Endothelial cell of umbilical vein (primary cell): ENCODE results near the gene ZNF514. TPM values are rescaled to one million over a fixed set of nuclear protein-coding genes. Genes with fewer than 3 reads are reported as not detected.

ENCODE experiments used
- BruUV-seq: library from RNA; stranded (reverse); fragments of 400-500 nt; replicated peaks from 2 replicates; lab custom pipeline; 2021; lab: Mats Ljungman, UMichigan
- CTCF ChIA-PET: fragments of 300-600, 350-600 bp; sonication (Branson Sonifier 250); formaldehyde crosslinking; loops from one replicate; lab custom pipeline; 2021; ENCODE audit warnings: antibody characterized with exemption, inconsistent platforms; lab: Charles Lee
- POLR2A ChIA-PET: fragments of 300-600, 350-600 bp; sonication (Branson Sonifier 250); formaldehyde crosslinking; loops from one replicate; lab custom pipeline; 2021; ENCODE audit warnings: antibody characterized with exemption, inconsistent platforms; lab: Charles Lee
- DNase-seq: peaks from one replicate; pipeline ENCODE4 v3.0.0-alpha.2; 2011; ENCODE audit warnings: low read depth, low spot score
- FAIRE-seq: peaks from 2 replicates; lab custom pipeline; 2011; peaks lifted over from hg19 to GRCh38; lab: Jason Lieb, UNC
- H2AFZ ChIP-seq: 2 replicates; pipeline ENCODE4 v1.6.0; 2012; ENCODE audit warnings: low read depth, low read length, control low read depth, inconsistent platforms
- H3K27ac ChIP-seq: 2 replicates; pipeline ENCODE4 v1.5.1; 2011; ENCODE audit warnings: low read depth, mild to moderate bottlenecking, control low read depth, low read length, moderate library complexity; ENCODE audit not compliant: insufficient read depth
- H3K27me3 ChIP-seq, 2 experiments: 2 replicates each; pipeline versions ENCODE4 v1.6.0 to v1.6.1; 2011; ENCODE audit warnings: low read length in 2 of 2, mixed read lengths in 1 of 2; ENCODE audit not compliant: control insufficient read depth in 2 of 2, insufficient read depth in 2 of 2
- H3K36me3 ChIP-seq, 2 experiments: 2 replicates in 1 of 2; 3 replicates in 1 of 2; pipeline ENCODE4 v1.5.1; 2011; ENCODE audit warnings: low read length in 2 of 2, mild to moderate bottlenecking in 1 of 2, moderate library complexity in 1 of 2; ENCODE audit not compliant: control insufficient read depth in 2 of 2, insufficient read depth in 2 of 2; ENCODE audit errors: extremely low read depth in 1 of 2
- H3K4me1 ChIP-seq: 3 replicates; pipeline ENCODE4 v1.5.1; 2011; ENCODE audit warnings: mild to moderate bottlenecking, low read length; ENCODE audit not compliant: control insufficient read depth, insufficient read depth; ENCODE audit errors: extremely low read depth
- H3K4me2 ChIP-seq: 2 replicates; pipeline ENCODE4 v1.6.1; 2011; ENCODE audit warnings: low read length, control low read depth, mixed read lengths; ENCODE audit not compliant: insufficient read depth
- H3K4me3 ChIP-seq, 3 experiments: fragments of 200-600 bp in 1 of 3; sonication (generic), shearing (Covaris generic) in 1 of 3; replicated peaks in 1 of 3; 2 replicates each; pipeline ENCODE4 v1.5.1; 2011 to 2016; ENCODE audit warnings: control low read depth in 3 of 3, low read length in 3 of 3, mild to moderate bottlenecking in 2 of 3, inconsistent platforms in 1 of 3, low read depth in 1 of 3, moderate library complexity in 1 of 3; ENCODE audit not compliant: insufficient read depth in 1 of 3
- H3K79me2 ChIP-seq: 2 replicates; pipeline ENCODE4 v1.6.0; 2012; ENCODE audit warnings: low read length, inconsistent platforms; ENCODE audit not compliant: control insufficient read depth, insufficient read depth
- H3K9ac ChIP-seq: replicated peaks from 2 replicates; pipeline ENCODE3; 2011; ENCODE audit warnings: low read length, control low read depth; ENCODE audit not compliant: insufficient read depth; ENCODE audit errors: extremely low read depth
- H3K9me1 ChIP-seq: replicated peaks from 3 replicates; pipeline ENCODE4 v1.6.0; 2011; ENCODE audit warnings: mild to moderate bottlenecking, low read length; ENCODE audit not compliant: control insufficient read depth, insufficient read depth; ENCODE audit errors: extremely low read depth
- H3K9me3 ChIP-seq: replicated peaks from 2 replicates; pipeline ENCODE4 v1.5.1; 2012; ENCODE audit warnings: low read length, inconsistent platforms; ENCODE audit not compliant: control insufficient read depth, insufficient read depth
- H4K20me1 ChIP-seq: replicated peaks from 2 replicates; pipeline ENCODE3; 2011; ENCODE audit warnings: mild to moderate bottlenecking, low read length; ENCODE audit not compliant: control insufficient read depth, insufficient read depth; ENCODE audit errors: extremely low read depth
- FOS ChIP-seq: IDR thresholded peaks from 2 replicates; pipeline ENCODE4 v1.6.1; 2011; ENCODE audit warnings: mild to moderate bottlenecking, low read length, moderate library complexity, borderline replicate concordance; ENCODE audit not compliant: insufficient read depth
- GATA2 ChIP-seq: IDR thresholded peaks from 2 replicates; pipeline ENCODE4 v1.7.0; 2011; ENCODE audit warnings: low read depth, mild to moderate bottlenecking, moderate library complexity, mixed read lengths, low read length; ENCODE audit not compliant: insufficient read length, insufficient read depth
- JUN ChIP-seq: IDR thresholded peaks from 2 replicates; pipeline ENCODE4 v1.6.1; 2011; ENCODE audit warnings: borderline replicate concordance, low read depth; ENCODE audit not compliant: insufficient read length, insufficient read depth
- POLR2A ChIP-seq: IDR thresholded peaks from 2 replicates; pipeline ENCODE4 v1.6.1; 2012; ENCODE audit warnings: low read depth, mild to moderate bottlenecking, control low read depth, low read length
- dilution Hi-C: fragments of 300-500 bp; cut with MboI; formaldehyde crosslinking; loops from one replicate; pipeline ENCODE4 v1.15.0; 2019; ENCODE audit warnings: low sequenced_read_pairs; ENCODE audit not compliant: extremely low pct_ligation_motif_present
- intact Hi-C: fragments of 100-400 bp; cut with micrococcal nuclease; formaldehyde crosslinking; loops from one replicate; pipeline ENCODE4 v1.10.0; 2022
- polyA plus RNA-seq, 4 experiments: library from polyadenylated mRNA; depleted of rRNA in 3 of 4; stranded (reverse) in 3 of 4; unstranded in 1 of 4; fragments of >200 nt; gene quantifications; 2 replicates each; pipeline versions ENCODE4 v1.2.1 to v1.2.3, GENCODE V29; 2011 to 2012; ENCODE audit warnings: missing spikeins in 1 of 4
- total RNA-seq: library from RNA; stranded (reverse); gene quantifications from 2 replicates; pipeline ENCODE4 v1.2.3, GENCODE V29; 2021
- TF ChIP-seq, protein P1 (sequence below), 2 donors: IDR thresholded peaks; 1 replicate in 1 of 2; 2 replicates in 1 of 2; pipeline ENCODE4 v1.5.1; 2011; ENCODE audit warnings: low read length in 2 of 2, mild to moderate bottlenecking in 2 of 2, moderate library complexity in 2 of 2, control low read depth in 1 of 2, inconsistent platforms in 1 of 2, low read depth in 1 of 2; ENCODE audit not compliant: insufficient read depth in 1 of 2; ENCODE audit errors: extremely low read depth in 1 of 2
- TF ChIP-seq, protein P2 (sequence below): IDR thresholded peaks from 2 replicates; pipeline ENCODE4 v1.6.1; 2011; ENCODE audit not compliant: insufficient read depth, insufficient read length

Gene ZNF514
- total and polyA plus RNA-seq, 2 donors (not counting 3 experiments of a cell fraction or from before 2014, with no cell fraction given) = 3.9 to 11.6 TPM

DNA sequence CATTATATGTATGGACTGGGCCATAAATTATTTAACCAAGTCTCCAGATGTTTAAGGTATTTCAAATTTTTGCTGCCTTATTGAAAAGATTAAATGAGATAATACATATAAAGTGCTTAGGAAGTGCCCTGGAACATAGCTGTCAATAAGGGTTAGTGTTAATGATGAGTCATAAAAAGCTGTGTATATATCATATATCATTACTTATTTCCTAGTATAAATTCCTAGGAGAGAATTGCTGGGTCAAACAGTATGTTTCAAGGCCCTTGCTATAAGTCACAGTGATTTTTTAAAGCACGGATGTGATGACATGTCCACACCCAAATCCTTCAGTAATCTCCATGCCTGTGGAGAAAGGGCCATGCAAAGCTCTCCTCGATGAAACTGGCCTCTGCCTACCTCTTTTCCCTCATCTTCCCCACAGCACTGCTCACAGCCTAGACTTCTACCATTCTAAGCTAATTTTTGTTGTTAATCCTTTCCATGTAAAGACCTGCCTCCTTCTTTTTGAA lies 14.4 kb upstream of the ZNF514 start:
- ChIA-PET CTCF (interaction anchor here (1.0 to 1.2 kb wide), 2 partner anchors 12 to 16 kb away, joined by 3 to 4 read pairs; no protein-coding TSS in a partner anchor), POLR2A (no interaction called here)
- Histone ChIP-seq H4K20me1 (no peaks in the 10 kb centered on the region), H3K9me3 (no peaks in the 10 kb centered on the region), H3K27ac (no peak overlapping the region), H3K27me3 (no peaks in the 10 kb centered on the region), H3K9ac (no peak overlapping the region), H3K79me2 (peaks cover 2% of the 10 kb centered on the region), H3K4me3 (no peak overlapping the region), H3K36me3 (no peaks in the 10 kb centered on the region), H2AFZ (no peak overlapping the region), H3K4me1 (no peaks in the 10 kb centered on the region), H3K9me1 (no peaks in the 10 kb centered on the region), H3K4me2 (no peak overlapping the region)
- DNase-seq (no peak), FAIRE-seq (no peak)
- TF ChIP-seq FOS (no peak), JUN (no peak), POLR2A (no peak), GATA2 (no peak)
- TF ChIP-seq, protein P1, sequence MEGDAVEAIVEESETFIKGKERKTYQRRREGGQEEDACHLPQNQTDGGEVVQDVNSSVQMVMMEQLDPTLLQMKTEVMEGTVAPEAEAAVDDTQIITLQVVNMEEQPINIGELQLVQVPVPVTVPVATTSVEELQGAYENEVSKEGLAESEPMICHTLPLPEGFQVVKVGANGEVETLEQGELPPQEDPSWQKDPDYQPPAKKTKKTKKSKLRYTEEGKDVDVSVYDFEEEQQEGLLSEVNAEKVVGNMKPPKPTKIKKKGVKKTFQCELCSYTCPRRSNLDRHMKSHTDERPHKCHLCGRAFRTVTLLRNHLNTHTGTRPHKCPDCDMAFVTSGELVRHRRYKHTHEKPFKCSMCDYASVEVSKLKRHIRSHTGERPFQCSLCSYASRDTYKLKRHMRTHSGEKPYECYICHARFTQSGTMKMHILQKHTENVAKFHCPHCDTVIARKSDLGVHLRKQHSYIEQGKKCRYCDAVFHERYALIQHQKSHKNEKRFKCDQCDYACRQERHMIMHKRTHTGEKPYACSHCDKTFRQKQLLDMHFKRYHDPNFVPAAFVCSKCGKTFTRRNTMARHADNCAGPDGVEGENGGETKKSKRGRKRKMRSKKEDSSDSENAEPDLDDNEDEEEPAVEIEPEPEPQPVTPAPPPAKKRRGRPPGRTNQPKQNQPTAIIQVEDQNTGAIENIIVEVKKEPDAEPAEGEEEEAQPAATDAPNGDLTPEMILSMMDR (IDR thresholded peaks at IDR 0.05; ENCODE audit: extremely low read depth in 1 of 2, insufficient read depth in 1 of 2, low read depth in 1 of 2, low read length in 2 of 2) = no peak
- TF ChIP-seq, protein P2, sequence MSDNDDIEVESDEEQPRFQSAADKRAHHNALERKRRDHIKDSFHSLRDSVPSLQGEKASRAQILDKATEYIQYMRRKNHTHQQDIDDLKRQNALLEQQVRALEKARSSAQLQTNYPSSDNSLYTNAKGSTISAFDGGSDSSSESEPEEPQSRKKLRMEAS = no peak
- BruUV-seq = no TSS peak
- intact Hi-C loops (no loop called here), dilution Hi-C loops (no loop called here)
